Measurements from ENCODE around the gene CCDC102A. TPM values are rescaled to one million over a fixed set of nuclear protein-coding genes. Genes with fewer than 3 reads are reported as not detected.

CCDC102A gene
- total and polyA plus RNA-seq, 9 of the 15 experiments (the other 6 are each of a cell fraction or from before 2014, with no cell fraction given): 0.03 to 4.9 (median 1.4) TPM

GRCh38 chr16:57464523-57464922 lies 71.8 kb downstream of the CCDC102A start (continued):
- TF ChIP-seq, protein P1, sequence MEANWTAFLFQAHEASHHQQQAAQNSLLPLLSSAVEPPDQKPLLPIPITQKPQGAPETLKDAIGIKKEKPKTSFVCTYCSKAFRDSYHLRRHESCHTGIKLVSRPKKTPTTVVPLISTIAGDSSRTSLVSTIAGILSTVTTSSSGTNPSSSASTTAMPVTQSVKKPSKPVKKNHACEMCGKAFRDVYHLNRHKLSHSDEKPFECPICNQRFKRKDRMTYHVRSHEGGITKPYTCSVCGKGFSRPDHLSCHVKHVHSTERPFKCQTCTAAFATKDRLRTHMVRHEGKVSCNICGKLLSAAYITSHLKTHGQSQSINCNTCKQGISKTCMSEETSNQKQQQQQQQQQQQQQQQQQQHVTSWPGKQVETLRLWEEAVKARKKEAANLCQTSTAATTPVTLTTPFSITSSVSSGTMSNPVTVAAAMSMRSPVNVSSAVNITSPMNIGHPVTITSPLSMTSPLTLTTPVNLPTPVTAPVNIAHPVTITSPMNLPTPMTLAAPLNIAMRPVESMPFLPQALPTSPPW (CRISPR knock-in tag; IDR thresholded peaks at IDR 0.05): no peak
- no peak for TF ChIP-seq ERF (CRISPR knock-in tag; IDR thresholded peaks at IDR 0.05)

DNA sequence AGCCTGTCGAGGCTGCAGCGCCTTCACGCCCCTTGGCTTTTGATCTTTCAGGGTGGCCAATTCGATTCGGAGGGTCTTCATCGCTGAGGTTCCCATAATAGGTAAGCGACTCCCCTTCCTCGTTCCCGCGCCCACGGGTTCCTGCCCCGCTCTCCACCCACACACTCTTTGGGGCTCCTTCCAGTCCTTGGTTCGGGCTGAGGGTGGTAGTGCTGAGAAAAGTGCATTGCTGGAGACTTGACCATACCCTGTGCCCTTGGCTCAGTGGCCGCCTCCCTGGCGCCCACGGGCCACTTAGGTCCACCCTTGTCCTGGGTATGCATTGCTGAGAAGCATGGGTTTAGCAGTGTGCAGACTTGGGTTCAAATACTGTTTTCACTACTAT lies 73.4 kb downstream of the CCDC102A start:
- H3K27ac ChIP-seq (ENCODE audit: extremely low read depth, low read depth, low read length): peak overlapping the region; percentile 57
- FAIRE-seq: peak; percentile 15
- POLR2A ChIA-PET: interaction anchor here (0.7 to 1.7 kb wide), 6 partner anchors 8 to 171 kb away, joined by 3 to 14 read pairs (median 4); no protein-coding TSS in a partner anchor
- no peaks in the 10 kb centered on the region for H3K9me3 ChIP-seq (replicated peaks; ENCODE audit: control insufficient read depth, insufficient read depth, low read depth, low read length)
- no peaks in the 10 kb centered on the region for H4K20me1 ChIP-seq (replicated peaks; ENCODE audit: control insufficient read depth, insufficient read depth, low read length)
- peaks cover 28% of the 10 kb centered on the region for H3K79me2 ChIP-seq (ENCODE audit: control insufficient read depth, insufficient read depth, low read length)
- peaks cover 82% of the 10 kb centered on the region; the same call in 2 of the 3 replicates for H3K36me3 ChIP-seq (ENCODE audit: control insufficient read depth, insufficient read depth, low read length)
- CTCF ChIA-PET (ENCODE audit: low intra/inter-chr PET ratio): interaction anchor here (0.6 to 1.8 kb wide), 3 partner anchors 56 to 498 kb away, joined by 3 to 6 read pairs (median 3); no protein-coding TSS in a partner anchor
- DNase-seq (ENCODE audit: extremely low read depth in 1 of 4, low spot score in 3 of 4): peak in 1 of 4 experiments; percentile 26
- peak overlapping the region; percentile 38; the same call in 1 of the 2 replicates for H2AFZ ChIP-seq (ENCODE audit: low read depth, low read length)
- no peaks in the 10 kb centered on the region for H3K9me1 ChIP-seq (ENCODE audit: control insufficient read depth, insufficient read depth, low read length)
- peak; percentile 79 for TF ChIP-seq EGR1 (conservative IDR thresholded peaks at IDR 0.05)
- TF ChIP-seq STAG1 (CRISPR knock-in tag; IDR thresholded peaks at IDR 0.05; ENCODE audit: borderline replicate concordance): 0 out of 2 replicates have a peak, but pooled peaks have one; percentile 24
- TF ChIP-seq ZBTB7A (IDR thresholded peaks at IDR 0.05; ENCODE audit: borderline replicate concordance, control insufficient read depth, low read depth, low read length): 0 out of 2 replicates have a peak, but pooled peaks have one; percentile 1
- TF ChIP-seq, protein P1 (CRISPR knock-in tag; IDR thresholded peaks at IDR 0.05): peak; percentile 20; the same call in 1 of the 2 replicates
- 0 out of 4 replicates have a peak, but pooled peaks of 1 of the 2 experiments have one; percentile 19 for TF ChIP-seq SIN3A (IDR thresholded peaks at IDR 0.05; ENCODE audit: borderline replicate concordance in 2 of 2, control insufficient read depth in 1 of 2, low read depth in 2 of 2, low read length in 2 of 2)
- TF ChIP-seq CGGBP1 (CRISPR knock-in tag; IDR thresholded peaks at IDR 0.05): no peak
- no peak for TF ChIP-seq NFE2 (IDR thresholded peaks at IDR 0.05; ENCODE audit: low read depth)
- TF ChIP-seq, protein P2, sequence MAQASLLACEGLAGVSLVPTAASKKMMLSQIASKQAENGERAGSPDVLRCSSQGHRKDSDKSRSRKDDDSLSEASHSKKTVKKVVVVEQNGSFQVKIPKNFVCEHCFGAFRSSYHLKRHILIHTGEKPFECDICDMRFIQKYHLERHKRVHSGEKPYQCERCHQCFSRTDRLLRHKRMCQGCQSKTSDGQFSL (CRISPR knock-in tag; IDR thresholded peaks at IDR 0.05): no peak
- TF ChIP-seq, protein P2 (tag; IDR thresholded peaks at IDR 0.05): 0 out of 4 replicates have a peak, but pooled peaks of 1 of the 2 experiments have one; percentile 33
- TF ChIP-seq HNRNPLL (IDR thresholded peaks at IDR 0.05; ENCODE audit: low read depth, low read length, poor library complexity, severe bottlenecking): no peak
- TF ChIP-seq XRCC3 (IDR thresholded peaks at IDR 0.05): no peak
- no peak for TF ChIP-seq CREB1 (IDR thresholded peaks at IDR 0.05)
- no peak for TF ChIP-seq CREB1 (CRISPR knock-in tag; IDR thresholded peaks at IDR 0.05)
- peak; percentile 66 for TF ChIP-seq CHD1 (IDR thresholded peaks at IDR 0.05; ENCODE audit: low read length)
- TF ChIP-seq MAX (CRISPR knock-in tag; IDR thresholded peaks at IDR 0.05): no peak; the same call in 1 of the 2 replicates
- H3K4me3 ChIP-seq: peak overlapping the region; percentile 64
- no peaks in the 10 kb centered on the region for H3K27me3 ChIP-seq (ENCODE audit: control insufficient read depth in 2 of 2, insufficient read depth in 2 of 2, low read length in 2 of 2)
- no TSS peak for BruUV-seq (replicated peaks)
- peak; percentile 69 for ATAC-seq
- peaks cover 3 to 4% of the 10 kb centered on the region in 2 experiments; a peak in 3 of 5 replicates for H3K4me1 ChIP-seq (replicated peaks in 1 of 2; ENCODE audit: control insufficient read depth in 2 of 2, insufficient read depth in 2 of 2, low read length in 2 of 2)
- H3K4me2 ChIP-seq (ENCODE audit: insufficient read depth, low read length): peak overlapping the region; percentile 93
- intact Hi-C loops (cut with micrococcal nuclease) (no loop called here), in situ Hi-C loops (cut with MboI) (no loop called here)
- under 1% methylated on average over 15 of the region's 16 CpGs for WGBS (ENCODE audit: insufficient coverage, low coverage, missing lambda C conversion rate)
- peak overlapping the region; percentile 84 to 98 for H3K9ac ChIP-seq (ENCODE audit: insufficient read depth in 1 of 2, low read depth in 2 of 2, low read length in 2 of 2)

Measured in K562 (cell line).